WI38 (cell line): ENCODE results near the gene RBM20.

Source experiments
- H3K4me3 ChIP-seq: 2 replicates; pipeline ENCODE4 v1.5.1; 2011; ENCODE audit warnings: low read depth, mild to moderate bottlenecking, control low read depth, low read length
- TF ChIP-seq, protein P1 (sequence below): IDR thresholded peaks from 2 replicates; pipeline ENCODE4 v1.5.1; 2012; ENCODE audit warnings: low read depth, mild to moderate bottlenecking, control low read depth, low read length

Gene RBM20

DNA sequence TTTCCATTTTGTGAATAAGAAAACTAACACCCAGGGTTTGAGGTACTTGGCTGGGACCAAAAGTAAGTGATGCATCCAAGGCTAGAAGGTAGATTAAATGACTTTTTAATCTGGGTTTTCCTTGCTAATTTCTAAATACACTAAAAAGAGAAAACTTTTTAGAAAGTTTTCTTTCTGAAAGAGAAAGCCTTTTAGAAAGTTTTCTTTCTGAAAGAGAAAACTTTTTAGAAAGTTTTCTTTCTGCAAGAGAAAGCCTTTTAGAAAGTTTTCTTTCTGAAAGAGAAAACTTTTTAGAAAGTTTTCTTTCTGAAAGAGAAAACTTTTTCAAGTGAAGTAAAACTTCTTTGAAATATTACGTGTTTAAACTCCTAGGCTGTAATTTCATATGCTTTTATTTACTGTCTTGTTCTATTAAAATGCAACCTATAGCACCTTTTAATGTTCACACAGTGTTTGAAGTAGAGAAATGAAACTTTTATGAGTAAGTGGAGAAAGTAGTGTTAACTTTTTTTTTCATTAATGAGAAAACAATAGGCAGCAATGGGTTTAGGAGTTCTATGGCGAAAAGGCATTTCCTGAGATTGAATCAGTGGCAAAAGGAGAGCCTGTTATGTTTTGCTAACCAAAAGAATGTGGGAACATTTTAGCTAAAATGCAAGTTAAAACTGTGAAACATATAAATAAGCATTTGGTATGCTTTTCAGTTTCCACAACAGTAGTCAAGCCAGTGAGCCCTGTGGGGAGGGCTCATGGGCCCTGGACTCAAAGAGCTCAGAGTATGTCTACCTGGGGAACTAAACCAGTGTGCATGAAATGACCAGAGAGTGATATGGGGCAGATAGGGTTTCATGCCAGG is 103.7 kb downstream of the RBM20 start:
- H3K4me3 ChIP-seq = no peak overlapping the region
- TF ChIP-seq, protein P1, sequence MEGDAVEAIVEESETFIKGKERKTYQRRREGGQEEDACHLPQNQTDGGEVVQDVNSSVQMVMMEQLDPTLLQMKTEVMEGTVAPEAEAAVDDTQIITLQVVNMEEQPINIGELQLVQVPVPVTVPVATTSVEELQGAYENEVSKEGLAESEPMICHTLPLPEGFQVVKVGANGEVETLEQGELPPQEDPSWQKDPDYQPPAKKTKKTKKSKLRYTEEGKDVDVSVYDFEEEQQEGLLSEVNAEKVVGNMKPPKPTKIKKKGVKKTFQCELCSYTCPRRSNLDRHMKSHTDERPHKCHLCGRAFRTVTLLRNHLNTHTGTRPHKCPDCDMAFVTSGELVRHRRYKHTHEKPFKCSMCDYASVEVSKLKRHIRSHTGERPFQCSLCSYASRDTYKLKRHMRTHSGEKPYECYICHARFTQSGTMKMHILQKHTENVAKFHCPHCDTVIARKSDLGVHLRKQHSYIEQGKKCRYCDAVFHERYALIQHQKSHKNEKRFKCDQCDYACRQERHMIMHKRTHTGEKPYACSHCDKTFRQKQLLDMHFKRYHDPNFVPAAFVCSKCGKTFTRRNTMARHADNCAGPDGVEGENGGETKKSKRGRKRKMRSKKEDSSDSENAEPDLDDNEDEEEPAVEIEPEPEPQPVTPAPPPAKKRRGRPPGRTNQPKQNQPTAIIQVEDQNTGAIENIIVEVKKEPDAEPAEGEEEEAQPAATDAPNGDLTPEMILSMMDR = no peak

- TF ChIP-seq, protein P1 = no peak
- no peak overlapping the region for H3K4me3 ChIP-seq
Measured at GRCh38 chr10:110748970-110749369, 104.8 kb downstream of the RBM20 start.

DNA sequence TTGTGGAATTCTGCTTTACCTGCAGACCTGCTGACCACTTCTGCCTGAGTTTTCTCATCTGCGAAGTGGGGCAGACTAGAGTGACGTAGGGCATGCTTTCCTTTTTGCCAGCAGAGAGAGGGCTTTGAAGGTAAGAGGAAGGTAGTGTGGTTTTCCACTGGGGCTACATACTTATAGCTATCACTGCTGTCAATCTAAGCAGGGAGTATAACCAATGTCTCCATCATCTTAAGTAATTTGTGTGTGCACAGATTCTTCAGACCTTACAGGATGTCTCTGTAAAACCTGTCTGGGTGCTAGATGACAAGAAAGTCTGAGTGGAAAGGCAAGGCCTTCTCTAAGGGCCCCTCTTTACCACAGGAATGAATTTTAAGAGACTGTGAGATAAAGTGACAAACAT is 106.8 kb downstream of the RBM20 start:
- TF ChIP-seq, protein P1 = no peak
- no peak overlapping the region for H3K4me3 ChIP-seq

GRCh38 chr10:110751850-110752249 is 107.7 kb downstream of the RBM20 start:
- TF ChIP-seq, protein P1 = no peak
- no peak overlapping the region for H3K4me3 ChIP-seq

- TF ChIP-seq, protein P1 = no peak
- H3K4me3 ChIP-seq = no peak overlapping the region
Measured at GRCh38 chr10:110753462-110753861, 109.3 kb downstream of the RBM20 start.

DNA sequence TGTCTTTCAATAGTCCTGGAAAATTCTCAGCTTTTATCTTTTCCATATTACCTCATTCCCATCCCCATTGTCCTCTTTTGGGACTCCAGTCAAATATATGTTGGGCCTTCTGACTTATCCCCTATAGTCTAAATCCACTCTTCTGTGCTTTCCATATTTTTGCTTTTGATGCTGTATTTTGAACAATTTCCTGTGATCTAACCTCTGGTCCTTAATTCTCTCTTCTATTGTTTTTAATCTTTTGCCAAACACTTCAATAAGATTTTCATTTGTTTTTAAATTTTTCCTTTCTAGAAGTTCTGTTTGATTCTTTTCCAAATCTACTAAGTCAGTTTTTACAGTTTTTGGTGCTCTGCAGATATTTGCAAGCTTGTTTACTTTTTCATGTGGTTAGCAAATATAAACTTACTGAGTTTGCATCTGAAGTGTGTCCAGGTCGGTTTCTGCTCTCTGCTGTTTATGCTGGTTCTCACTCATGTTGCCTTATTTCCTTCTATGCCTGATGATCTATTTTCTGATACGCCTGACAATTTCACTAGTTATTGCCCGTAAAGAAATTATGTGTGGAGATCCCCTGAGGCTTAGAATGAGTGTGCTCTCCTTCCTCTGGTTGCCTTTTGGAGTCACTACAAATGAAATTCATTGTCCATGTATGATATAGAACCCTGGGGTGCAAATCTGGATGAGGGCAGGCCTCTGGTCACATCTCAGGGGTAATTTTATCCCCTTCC is 110.4 kb downstream of the RBM20 start:
- H3K4me3 ChIP-seq = no peak overlapping the region
- TF ChIP-seq, protein P1 = no peak

GRCh38 chr10:110755781-110756180 is 111.6 kb downstream of the RBM20 start:
- TF ChIP-seq, protein P1 = no peak
- H3K4me3 ChIP-seq = no peak overlapping the region
